Measurements from ENCODE around the gene CCNYL1. TPM values are rescaled to one million over a fixed set of nuclear protein-coding genes. Genes with fewer than 3 reads are reported as not detected.
"Not testable (repeated sequence)": the region's sequence is repeated elsewhere in the genome, so short reads cannot be mapped to it uniquely, and the experiment has no call there.

Gene CCNYL1
- total RNA-seq, 1 donor from 2014 or later: 24.3 TPM

DNA sequence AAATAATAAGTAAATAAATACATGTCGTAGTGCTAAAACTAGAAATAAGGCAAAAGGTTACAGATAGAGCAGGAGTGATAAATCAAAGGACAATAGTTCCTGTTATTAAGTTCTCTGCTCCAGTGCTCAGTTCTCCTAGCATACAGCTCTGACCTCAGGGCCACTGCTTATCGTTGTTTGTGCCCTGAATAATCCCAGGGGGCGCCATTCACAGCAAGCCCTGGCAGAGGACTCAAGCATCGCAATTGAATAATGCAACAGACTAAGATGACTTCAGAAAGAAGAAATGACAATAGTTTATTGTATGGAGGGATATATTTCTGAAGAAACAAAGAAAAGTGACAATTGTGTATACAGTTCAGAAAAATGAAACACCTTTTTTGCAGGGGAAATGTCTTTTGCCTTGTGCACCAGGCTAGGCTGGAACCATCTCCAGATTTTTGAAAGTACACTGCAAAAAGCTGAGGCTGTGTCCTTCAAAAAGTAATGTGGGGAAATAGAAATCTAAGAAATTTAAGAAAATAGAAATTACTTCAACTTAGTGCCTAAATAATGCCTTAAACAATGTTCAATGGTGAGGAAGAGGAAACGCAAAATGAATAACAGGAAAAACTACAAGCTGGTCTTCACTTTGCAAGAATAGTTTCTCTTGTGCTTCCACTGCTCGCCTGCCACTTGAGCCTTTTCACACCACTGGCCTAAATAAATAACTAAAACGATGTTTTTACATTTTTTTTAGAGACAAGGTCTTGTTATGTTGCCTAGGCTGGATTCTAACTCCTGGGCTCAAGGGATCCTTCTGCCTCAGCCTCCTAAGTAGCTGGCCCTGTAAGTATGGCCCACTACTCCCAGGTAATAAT is 19.0 kb upstream of the CCNYL1 start:
- Mint-ChIP-seq H3K4me1 (peaks cover 4% of the 10 kb centered on the region), H3K4me3 (no peak overlapping the region), H3K27me3 (ENCODE audit: low read depth) (no peaks in the 10 kb centered on the region), H3K36me3 (ENCODE audit: low read depth) (no peaks in the 10 kb centered on the region), H3K9me3 (no peaks in the 10 kb centered on the region), H3K27ac (ENCODE audit: unreplicated experiment) (no peak overlapping the region)
- peak; percentile 43 for DNase-seq (ENCODE audit: low read depth, low spot score)
- TF ChIP-seq, protein P1, sequence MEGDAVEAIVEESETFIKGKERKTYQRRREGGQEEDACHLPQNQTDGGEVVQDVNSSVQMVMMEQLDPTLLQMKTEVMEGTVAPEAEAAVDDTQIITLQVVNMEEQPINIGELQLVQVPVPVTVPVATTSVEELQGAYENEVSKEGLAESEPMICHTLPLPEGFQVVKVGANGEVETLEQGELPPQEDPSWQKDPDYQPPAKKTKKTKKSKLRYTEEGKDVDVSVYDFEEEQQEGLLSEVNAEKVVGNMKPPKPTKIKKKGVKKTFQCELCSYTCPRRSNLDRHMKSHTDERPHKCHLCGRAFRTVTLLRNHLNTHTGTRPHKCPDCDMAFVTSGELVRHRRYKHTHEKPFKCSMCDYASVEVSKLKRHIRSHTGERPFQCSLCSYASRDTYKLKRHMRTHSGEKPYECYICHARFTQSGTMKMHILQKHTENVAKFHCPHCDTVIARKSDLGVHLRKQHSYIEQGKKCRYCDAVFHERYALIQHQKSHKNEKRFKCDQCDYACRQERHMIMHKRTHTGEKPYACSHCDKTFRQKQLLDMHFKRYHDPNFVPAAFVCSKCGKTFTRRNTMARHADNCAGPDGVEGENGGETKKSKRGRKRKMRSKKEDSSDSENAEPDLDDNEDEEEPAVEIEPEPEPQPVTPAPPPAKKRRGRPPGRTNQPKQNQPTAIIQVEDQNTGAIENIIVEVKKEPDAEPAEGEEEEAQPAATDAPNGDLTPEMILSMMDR (conservative IDR thresholded peaks at IDR 0.05): peak; percentile 55

- TF ChIP-seq, protein P1 (conservative IDR thresholded peaks at IDR 0.05): no peak
- no peak overlapping the region for H3K4me3 Mint-ChIP-seq
- DNase-seq (ENCODE audit: low read depth, low spot score): no peak
- H3K9me3 Mint-ChIP-seq: no peaks in the 10 kb centered on the region
- H3K4me1 Mint-ChIP-seq: peaks cover 4% of the 10 kb centered on the region
- no peaks in the 10 kb centered on the region for H3K36me3 Mint-ChIP-seq (ENCODE audit: low read depth)
- H3K27ac Mint-ChIP-seq (ENCODE audit: unreplicated experiment): no peak overlapping the region
- no peaks in the 10 kb centered on the region for H3K27me3 Mint-ChIP-seq (ENCODE audit: low read depth)
Measured at GRCh38 chr2:207693641-207694249, 17.7 kb upstream of the CCNYL1 start.

GRCh38 chr2:207694811-207695281 is 16.6 kb upstream of the CCNYL1 start:
- Mint-ChIP-seq H3K9me3 (no peaks in the 10 kb centered on the region), H3K27ac (ENCODE audit: unreplicated experiment) (no peak overlapping the region), H3K36me3 (ENCODE audit: low read depth) (no peaks in the 10 kb centered on the region), H3K27me3 (ENCODE audit: low read depth) (no peaks in the 10 kb centered on the region), H3K4me3 (no peak overlapping the region), H3K4me1 (peaks cover 4% of the 10 kb centered on the region)
- TF ChIP-seq, protein P1 (conservative IDR thresholded peaks at IDR 0.05): no peak
- no peak for DNase-seq (ENCODE audit: low read depth, low spot score)

DNA sequence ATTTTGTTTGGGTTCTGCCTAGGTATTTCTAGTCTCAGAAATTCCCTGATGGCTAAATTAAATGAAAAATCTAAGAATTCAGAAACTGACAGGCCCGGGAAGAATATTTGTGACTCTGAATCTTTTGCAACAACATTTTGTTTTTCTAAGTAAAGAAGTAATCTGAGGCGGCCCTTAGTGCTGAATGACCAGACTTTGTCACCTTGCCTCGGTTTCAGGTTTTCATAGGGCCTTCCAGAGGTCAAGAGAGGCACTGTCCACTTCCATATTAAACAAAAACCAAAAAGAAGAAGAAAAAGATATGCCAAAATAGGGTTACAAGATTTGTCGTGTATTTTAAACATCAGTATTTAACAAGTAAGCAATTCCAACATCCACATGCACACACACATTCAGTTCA is 16.1 kb upstream of the CCNYL1 start:
- TF ChIP-seq, protein P1 (conservative IDR thresholded peaks at IDR 0.05): no peak
- Mint-ChIP-seq H3K4me1 (peaks cover 4% of the 10 kb centered on the region), H3K4me3 (no peak overlapping the region), H3K36me3 (ENCODE audit: low read depth) (no peaks in the 10 kb centered on the region), H3K27me3 (ENCODE audit: low read depth) (no peaks in the 10 kb centered on the region), H3K27ac (ENCODE audit: unreplicated experiment) (no peak overlapping the region), H3K9me3 (no peaks in the 10 kb centered on the region)
- no peak for DNase-seq (ENCODE audit: low read depth, low spot score)

DNA sequence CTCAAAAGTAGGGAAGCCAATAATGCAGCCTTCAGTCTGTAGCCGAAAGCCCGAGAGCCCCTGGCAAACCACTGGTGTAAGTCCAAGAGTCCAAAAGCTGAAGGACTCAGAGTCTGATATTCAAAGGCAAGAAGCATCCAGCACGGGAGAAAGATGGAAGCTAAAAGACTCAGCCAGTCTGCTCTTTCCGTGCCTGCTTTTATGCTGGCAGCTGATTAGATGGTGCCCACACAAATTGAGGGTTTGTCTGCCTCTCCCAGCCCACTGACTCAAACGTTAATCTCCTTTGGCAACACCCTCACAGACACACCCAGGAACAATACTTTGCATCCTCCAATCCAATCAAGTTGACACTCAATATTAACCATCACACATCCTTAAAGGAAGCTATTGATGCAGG is 14.5 kb upstream of the CCNYL1 start:
- not testable (repeated sequence) for H3K27ac Mint-ChIP-seq (ENCODE audit: unreplicated experiment); DNase-seq (ENCODE audit: low read depth, low spot score); H3K27me3 Mint-ChIP-seq (ENCODE audit: low read depth); H3K4me3 Mint-ChIP-seq; H3K36me3 Mint-ChIP-seq (ENCODE audit: low read depth); H3K4me1 Mint-ChIP-seq; H3K9me3 Mint-ChIP-seq

GRCh38 chr2:207697411-207697810 is 14.0 kb upstream of the CCNYL1 start:
- no peaks in the 10 kb centered on the region for H3K9me3 Mint-ChIP-seq
- no peak for DNase-seq (ENCODE audit: low read depth, low spot score)
- H3K4me3 Mint-ChIP-seq: no peak overlapping the region
- H3K27me3 Mint-ChIP-seq (ENCODE audit: low read depth): no peaks in the 10 kb centered on the region
- TF ChIP-seq, protein P1 (conservative IDR thresholded peaks at IDR 0.05): no peak
- peaks cover under 1% of the 10 kb centered on the region for H3K4me1 Mint-ChIP-seq
- no peaks in the 10 kb centered on the region for H3K36me3 Mint-ChIP-seq (ENCODE audit: low read depth)
- no peak overlapping the region for H3K27ac Mint-ChIP-seq (ENCODE audit: unreplicated experiment)
